Activated T-cell treated with anti-CD3 and anti-CD28 coated beads, Interleukin-2, amount 50 U/mL, for 72 hours (primary cell): ENCODE data around the gene VRK3. TPM values are rescaled to one million over a fixed set of nuclear protein-coding genes. Genes with fewer than 3 reads are reported as not detected.

Source experiments
- ATAC-seq, 2 donors: fragments of 150-1000 bp; cut with Tn5 transposase; replicated peaks in 1 of 2; 2 replicates each; pipeline ENCODE4 v1.10.0; 2021; ENCODE audit warnings: moderate library complexity in 2 of 2, mild to moderate bottlenecking in 1 of 2
- DNase-seq, 2 donors: peaks; one replicate each; pipeline ENCODE4 v3.0.0; 2021 to 2022; ENCODE audit warnings: mixed read lengths in 1 of 2
- H3K27ac Mint-ChIP-seq: one replicate; pipeline ENCODE4 v1.8.0; 2022; ENCODE audit warnings: mild to moderate bottlenecking, moderate library complexity, mixed read lengths
- H3K27me3 Mint-ChIP-seq: one replicate; pipeline ENCODE4 v1.8.0; 2022; ENCODE audit warnings: low read depth, mixed read lengths
- H3K36me3 Mint-ChIP-seq, 2 donors: one replicate each; pipeline ENCODE4 v1.8.0; 2022; ENCODE audit warnings: mixed read lengths in 2 of 2, mild to moderate bottlenecking in 1 of 2; ENCODE audit not compliant: insufficient read depth in 2 of 2
- H3K4me1 Mint-ChIP-seq: one replicate; pipeline ENCODE4 v1.8.0; 2022; ENCODE audit warnings: low read depth, mixed read lengths
- H3K4me3 Mint-ChIP-seq, 2 donors: one replicate each; pipeline ENCODE4 v1.8.0; 2022; ENCODE audit warnings: mild to moderate bottlenecking in 2 of 2, mixed read lengths in 2 of 2, moderate library complexity in 2 of 2
- H3K9me3 Mint-ChIP-seq, 2 donors: one replicate each; pipeline ENCODE4 v1.8.0; 2022; ENCODE audit warnings: mixed read lengths in 2 of 2
- total RNA-seq, 2 donors: library from RNA; stranded (reverse); gene quantifications; one replicate each; pipeline ENCODE4 v1.2.3, GENCODE V29; 2022

VRK3 gene
- total RNA-seq, 2 donors from 2014 or later, result 59.7 to 65.5 TPM

- DNase-seq (no peak), ATAC-seq (no peak)
- Mint-ChIP-seq H3K9me3 (peaks cover 6% of the 10 kb centered on the region in 2 donors), H3K27ac (peak overlapping the region; percentile 93), H3K27me3 (no peaks in the 10 kb centered on the region), H3K36me3 (peaks cover 32 to 45% of the 10 kb centered on the region in 2 donors), H3K4me1 (peaks cover 89% of the 10 kb centered on the region), H3K4me3 (peak overlapping the region; percentile 90 to 99)
Measured at GRCh38 chr19:49927526-49928264, 97.5 kb downstream of the VRK3 start.

- peaks cover 2 to 3% of the 10 kb centered on the region in 2 donors for H3K9me3 Mint-ChIP-seq
- DNase-seq (no peak), ATAC-seq (no peak)
- peaks cover 89% of the 10 kb centered on the region for H3K4me1 Mint-ChIP-seq
- peak overlapping the region; percentile 37 to 90 for H3K4me3 Mint-ChIP-seq
- H3K36me3 Mint-ChIP-seq, result peaks cover 31 to 46% of the 10 kb centered on the region in 2 donors
- H3K27ac Mint-ChIP-seq, result no peak overlapping the region
- H3K27me3 Mint-ChIP-seq, result no peaks in the 10 kb centered on the region
Measured at GRCh38 chr19:49926515-49926914, 98.7 kb downstream of the VRK3 start.

Other genes starting within 250 kb of the VRK3 start
- gene FUZ, start 212.1 kb downstream of the VRK3 start, total RNA-seq, result 10 to 100 TPM; 24.7 to 37.3 TPM
- 10 to 100 TPM; 47.0 to 50.2 TPM for gene MED25, start 207.1 kb downstream of the VRK3 start, total RNA-seq
- 10 to 100 TPM; 63.8 to 73.3 TPM for gene PTOV1, start 174.2 kb downstream of the VRK3 start, total RNA-seq
- gene PNKP, start 157.8 kb downstream of the VRK3 start, total RNA-seq, result 10 to 100 TPM; 71.1 to 74.5 TPM
- gene AKT1S1, start 148.0 kb downstream of the VRK3 start, total RNA-seq, result 10 to 100 TPM; 30.5 to 36.6 TPM
- gene TBC1D17, start 147.7 kb downstream of the VRK3 start, total RNA-seq, result 10 to 100 TPM; 47.9 to 53.9 TPM
- gene IL4I1, start 128.5 kb downstream of the VRK3 start, total RNA-seq, result 10 to 100 TPM; 16.7 to 42.3 TPM
- gene ATF5, start 96.2 kb downstream of the VRK3 start, total RNA-seq, result 10 to 100 TPM; 52.3 to 73.6 TPM
- 100 to 1,000 TPM; 135 to 139 TPM for gene NUP62, start 95.9 kb downstream of the VRK3 start, total RNA-seq
- gene SIGLEC11, start 64.2 kb downstream of the VRK3 start, total RNA-seq, result not detected
- 10 to 100 TPM; 13.2 to 19.7 TPM for gene ZNF473, start 633 bp upstream of the VRK3 start, total RNA-seq
- gene IZUMO2, start 137.9 kb upstream of the VRK3 start, total RNA-seq, result not detected
- gene MYH14, start 178.2 kb upstream of the VRK3 start, total RNA-seq, result not detected